ENCODE measurements around the gene SLC38A10. TPM values are rescaled to one million over a fixed set of nuclear protein-coding genes. Genes with fewer than 3 reads are reported as not detected.
A peak's percentile ranks its signal among the peaks of the same experiment; 100 is the strongest.

The SLC38A10 gene
- total RNA-seq, 1 experiment from 2014 or later = 81.4 TPM

DNA sequence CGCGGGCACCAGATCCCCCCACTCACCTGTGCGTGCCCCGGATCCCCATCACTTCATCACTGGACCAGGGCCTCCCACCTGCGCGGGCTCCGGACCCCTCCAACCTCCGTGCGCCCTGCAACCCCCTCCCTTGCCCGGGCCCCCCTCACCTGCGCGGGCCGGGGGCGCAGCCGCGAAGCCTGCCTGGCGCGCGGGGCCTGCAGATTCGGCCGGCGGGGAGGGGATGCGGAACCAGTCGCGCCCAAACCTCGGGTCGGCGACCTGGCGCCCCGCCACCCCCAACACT lies 72.5 kb downstream of the SLC38A10 start:
- Histone ChIP-seq H3K4me3 (peak overlapping the region; percentile 80), H3K36me3 (peaks cover 18% of the 10 kb centered on the region; the same call in 1 of the 2 replicates), H3K4me1 (replicated peaks) (peaks cover 19% of the 10 kb centered on the region), H3K9me3 (replicated peaks) (no peaks in the 10 kb centered on the region; the same call in 1 of the 2 replicates), H3K27ac (no peak overlapping the region), H3K27me3 (replicated peaks) (no peaks in the 10 kb centered on the region)
- no peak for DNase-seq (ENCODE audit: low read depth in 1 of 2, low spot score in 2 of 2)

DNA sequence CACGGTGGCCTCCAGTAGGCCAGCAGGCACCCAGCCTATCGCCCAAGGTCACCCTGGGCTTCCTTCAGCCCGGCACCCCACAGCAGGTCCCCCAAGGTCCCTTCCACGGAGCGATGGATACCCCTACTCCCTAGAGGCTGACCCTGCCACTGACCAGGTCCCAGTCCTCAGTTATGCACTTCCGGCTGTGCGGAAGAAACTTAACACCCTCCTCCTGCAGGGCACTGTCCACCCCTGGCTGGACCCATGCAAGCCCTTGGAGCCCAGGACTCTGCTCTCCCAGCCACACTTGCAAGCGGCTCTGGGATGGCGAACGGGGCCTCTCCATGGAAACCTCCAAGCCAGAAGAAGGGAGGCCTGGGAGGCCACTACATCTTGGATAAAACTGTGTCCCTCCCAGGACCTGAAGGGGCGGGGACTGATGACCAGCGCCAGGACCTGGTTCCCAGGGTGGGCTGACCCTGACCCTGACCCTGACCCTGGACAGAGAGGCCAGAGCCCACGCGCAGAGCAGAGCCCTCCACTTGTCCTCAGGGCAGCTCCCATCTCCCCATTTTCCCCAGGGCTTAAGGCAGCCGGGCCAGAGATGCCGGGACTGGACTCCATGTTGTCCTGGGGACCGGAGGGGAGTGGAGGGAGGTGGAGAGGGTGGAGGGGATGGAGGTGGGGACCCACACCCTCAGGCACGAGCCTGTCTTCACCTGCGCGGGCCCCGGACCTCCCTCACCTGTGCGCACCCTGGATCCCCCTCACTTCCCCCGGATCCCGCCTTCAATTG lies 73.1 kb downstream of the SLC38A10 start:
- H3K27ac ChIP-seq = no peak overlapping the region
- no peaks in the 10 kb centered on the region; the same call in 1 of the 2 replicates for H3K9me3 ChIP-seq (replicated peaks)
- no peaks in the 10 kb centered on the region for H3K27me3 ChIP-seq (replicated peaks)
- H3K4me1 ChIP-seq (replicated peaks) = peaks cover 19% of the 10 kb centered on the region
- no peak for DNase-seq (ENCODE audit: low read depth in 1 of 2, low spot score in 2 of 2)
- H3K4me3 ChIP-seq = peak overlapping the region; percentile 80
- H3K36me3 ChIP-seq = peaks cover 18% of the 10 kb centered on the region; the same call in 1 of the 2 replicates

DNA sequence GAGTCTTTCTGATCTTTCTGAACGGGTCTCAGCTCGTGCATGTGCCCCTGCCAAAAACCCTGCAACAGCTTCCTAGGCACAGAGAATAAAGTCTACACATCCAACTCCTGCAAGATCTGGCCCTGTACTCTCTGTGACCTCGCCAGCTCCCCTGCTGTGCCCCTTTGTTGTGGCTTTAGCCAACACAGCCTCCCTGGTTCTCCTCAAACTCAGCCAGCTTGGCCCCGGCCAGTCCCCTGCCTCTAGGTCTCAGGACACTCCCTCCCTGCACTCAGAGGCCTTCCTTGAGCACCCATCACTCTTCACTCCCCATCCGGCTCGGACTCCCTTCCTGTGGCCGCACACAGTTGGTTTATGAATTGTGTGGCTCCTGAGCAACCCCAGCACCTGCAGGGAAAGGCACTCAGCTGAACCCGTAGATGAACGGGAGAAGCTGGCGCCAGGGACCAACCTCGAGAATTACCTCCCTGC lies 73.7 kb downstream of the SLC38A10 start:
- Histone ChIP-seq H3K36me3 (peaks cover 18% of the 10 kb centered on the region; the same call in 1 of the 2 replicates), H3K27ac (no peak overlapping the region), H3K4me3 (peak overlapping the region; percentile 80)

DNA sequence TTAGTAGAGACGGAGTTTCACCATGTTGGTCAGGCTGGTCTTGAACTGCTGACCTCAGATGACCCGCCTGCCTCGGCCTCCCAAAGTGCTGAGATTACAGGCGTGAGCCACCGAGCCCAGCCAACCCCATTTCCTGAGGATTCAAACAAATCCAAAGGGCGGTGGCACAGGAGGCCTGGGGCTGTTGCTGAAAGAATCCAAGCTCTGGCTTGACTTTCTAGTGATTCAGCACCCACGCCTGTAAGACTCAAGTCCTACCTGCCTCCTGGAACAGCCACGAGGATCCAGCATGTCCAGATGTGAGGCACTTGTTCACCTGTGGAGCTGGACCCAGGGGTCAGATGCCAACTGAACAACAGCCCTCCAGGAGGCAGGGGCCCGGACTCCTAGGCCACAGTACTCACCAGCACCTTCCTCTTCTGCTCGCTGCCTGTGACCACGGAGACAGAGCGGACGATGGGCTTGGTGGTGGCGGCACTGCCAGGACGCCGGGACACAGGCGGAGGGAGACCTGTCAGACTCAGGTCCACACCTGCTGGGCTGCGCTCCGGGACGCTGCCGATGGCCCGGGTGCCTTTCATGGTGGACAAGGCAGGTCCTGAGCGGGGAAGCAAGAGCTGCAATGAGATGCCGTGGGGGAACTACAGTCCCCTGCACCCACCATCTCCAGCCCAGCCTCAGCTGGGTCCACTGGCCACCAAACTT lies 75.5 kb downstream of the SLC38A10 start:
- H3K36me3 ChIP-seq = peaks cover 18% of the 10 kb centered on the region; the same call in 1 of the 2 replicates
- H3K4me3 ChIP-seq = no peak overlapping the region
- H3K4me1 ChIP-seq (replicated peaks) = peaks cover 19% of the 10 kb centered on the region
- no peaks in the 10 kb centered on the region for H3K9me3 ChIP-seq (replicated peaks)
- no peaks in the 10 kb centered on the region for H3K27me3 ChIP-seq (replicated peaks)
- DNase-seq (ENCODE audit: low read depth in 1 of 2, low spot score in 2 of 2) = no peak
- no peak overlapping the region for H3K27ac ChIP-seq

More for the DNA sequence above, 73.7 kb downstream of the SLC38A10 start:
- Histone ChIP-seq H3K4me1 (replicated peaks) (peaks cover 19% of the 10 kb centered on the region), H3K9me3 (replicated peaks) (no peaks in the 10 kb centered on the region), H3K27me3 (replicated peaks) (no peaks in the 10 kb centered on the region)
- no peak for DNase-seq (ENCODE audit: low read depth in 1 of 2, low spot score in 2 of 2)

DNA sequence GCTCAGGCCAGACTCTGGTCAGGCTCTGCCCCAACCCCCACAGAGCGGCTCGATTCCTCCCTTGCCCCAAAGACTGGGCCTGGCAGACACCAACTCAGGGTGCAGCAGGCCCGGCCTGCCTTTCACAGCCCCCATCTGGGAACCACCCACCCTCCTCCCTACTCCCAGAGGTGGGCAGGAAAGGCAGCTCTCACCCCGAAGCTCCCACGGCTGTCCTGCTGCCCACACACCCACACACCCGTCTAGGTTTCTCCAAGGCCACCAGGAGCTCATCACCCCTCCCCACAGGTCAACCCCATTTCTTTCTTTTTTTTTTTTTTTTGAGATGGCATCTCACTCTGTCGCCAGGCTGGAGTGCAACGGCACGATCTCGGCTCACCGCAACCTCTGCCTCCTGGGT lies 76.1 kb downstream of the SLC38A10 start:
- Histone ChIP-seq H3K27me3 (replicated peaks) (no peaks in the 10 kb centered on the region), H3K27ac (no peak overlapping the region), H3K36me3 (peaks cover 18% of the 10 kb centered on the region; the same call in 1 of the 2 replicates), H3K4me3 (no peak overlapping the region), H3K9me3 (replicated peaks) (no peaks in the 10 kb centered on the region), H3K4me1 (replicated peaks) (peaks cover 19% of the 10 kb centered on the region)
- no peak for DNase-seq (ENCODE audit: low read depth in 1 of 2, low spot score in 2 of 2)

DNA sequence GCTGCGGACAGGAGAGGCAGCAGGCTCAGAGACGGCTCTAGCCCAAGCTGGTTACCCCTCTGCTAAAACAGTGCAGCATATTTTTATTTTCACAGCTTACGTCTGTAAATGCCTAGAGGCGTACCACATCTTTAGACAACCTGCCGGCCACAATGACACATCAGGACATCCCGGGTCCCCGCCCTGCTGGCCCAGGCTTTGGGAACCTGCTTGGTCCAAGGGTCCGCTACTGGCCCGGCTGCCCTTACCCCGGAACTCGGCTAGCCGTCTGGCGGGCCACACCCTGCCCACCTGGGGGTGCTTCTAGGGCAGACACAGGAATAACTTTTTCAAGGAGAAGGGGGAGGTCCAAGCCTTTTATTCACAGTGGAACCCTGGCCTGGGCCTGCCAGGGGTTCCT lies 76.6 kb downstream of the SLC38A10 start:
- Histone ChIP-seq H3K36me3 (peaks cover 18% of the 10 kb centered on the region; the same call in 1 of the 2 replicates), H3K9me3 (replicated peaks) (no peaks in the 10 kb centered on the region), H3K4me1 (replicated peaks) (peaks cover 16% of the 10 kb centered on the region), H3K27me3 (replicated peaks) (no peaks in the 10 kb centered on the region), H3K4me3 (no peak overlapping the region), H3K27ac (no peak overlapping the region)
- DNase-seq (ENCODE audit: low read depth in 1 of 2, low spot score in 2 of 2) = no peak

DNA sequence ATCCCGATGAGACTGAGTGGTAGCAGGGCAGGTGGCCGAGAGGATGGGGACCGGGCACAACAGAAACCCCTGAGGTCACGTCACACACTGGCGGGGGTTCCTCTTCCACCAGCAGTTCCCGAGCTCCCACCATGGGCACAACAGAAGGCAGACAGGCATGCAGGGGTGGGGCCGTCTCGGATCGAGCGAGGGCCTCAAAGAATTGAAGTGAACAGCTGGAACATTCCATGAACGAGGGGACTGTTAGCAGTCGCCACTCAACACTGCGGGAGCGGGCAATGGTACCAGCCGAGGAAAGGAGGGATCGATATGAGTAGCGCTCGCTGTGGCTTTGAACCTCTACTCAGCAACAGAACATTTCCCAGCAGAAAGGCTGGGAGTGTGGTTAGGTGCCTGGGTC lies 77.6 kb downstream of the SLC38A10 start:
- no peaks in the 10 kb centered on the region for H3K27me3 ChIP-seq (replicated peaks)
- no peak overlapping the region for H3K27ac ChIP-seq
- no peak overlapping the region for H3K4me3 ChIP-seq
- peaks cover 13% of the 10 kb centered on the region for H3K4me1 ChIP-seq (replicated peaks)
- no peak for DNase-seq (ENCODE audit: low read depth in 1 of 2, low spot score in 2 of 2)
- H3K9me3 ChIP-seq (replicated peaks) = no peaks in the 10 kb centered on the region
- H3K36me3 ChIP-seq = peaks cover 18% of the 10 kb centered on the region; the same call in 1 of the 2 replicates

DNA sequence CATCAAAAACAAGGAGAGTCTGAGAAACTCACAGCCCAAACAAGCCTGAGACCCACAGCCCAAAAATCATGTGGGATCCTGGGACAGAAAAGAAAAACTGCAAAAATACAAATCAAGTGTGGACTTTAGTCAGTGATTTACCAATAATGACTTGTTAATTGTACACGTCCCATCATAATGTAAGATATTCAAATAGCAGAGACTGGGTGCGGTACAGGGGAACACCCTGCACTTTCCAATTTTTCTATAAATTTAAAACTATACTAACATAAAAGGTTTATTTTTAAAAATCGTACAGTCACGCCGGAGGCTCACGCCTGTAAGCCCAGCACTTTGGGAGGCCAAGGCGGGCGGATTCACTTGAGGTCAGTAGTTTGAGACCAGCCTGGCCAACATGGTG lies 81.1 kb downstream of the SLC38A10 start:
- H3K4me1 ChIP-seq (replicated peaks) = no peaks in the 10 kb centered on the region
- H3K27ac ChIP-seq = no peak overlapping the region
- no peak for DNase-seq (ENCODE audit: low read depth in 1 of 2, low spot score in 2 of 2)

DNA sequence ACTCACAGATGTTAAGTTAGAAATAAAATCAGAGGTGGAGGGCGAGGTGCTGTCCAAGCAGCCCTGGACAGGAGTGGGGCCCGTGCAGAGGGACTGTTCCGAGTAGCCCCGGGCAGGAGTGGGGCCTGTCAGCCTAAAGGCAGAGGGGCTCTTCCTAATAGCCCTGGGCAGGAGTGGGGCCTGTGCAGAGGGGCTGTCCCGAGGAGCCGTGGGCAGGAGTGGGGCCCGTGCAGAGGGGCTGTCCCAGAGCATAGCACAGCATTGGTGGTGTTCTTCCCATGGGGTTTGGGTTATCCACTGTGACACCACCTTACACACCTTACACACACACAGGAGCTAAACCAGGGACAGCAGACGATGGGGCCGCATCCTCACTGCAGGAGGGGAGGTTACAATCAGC lies 82.7 kb downstream of the SLC38A10 start:
- no peak for DNase-seq (ENCODE audit: low read depth in 1 of 2, low spot score in 2 of 2)
- no peak overlapping the region for H3K4me3 ChIP-seq
- peaks cover 3% of the 10 kb centered on the region; the same call in 1 of the 2 replicates for H3K36me3 ChIP-seq
- H3K27ac ChIP-seq = no peak overlapping the region
- no peaks in the 10 kb centered on the region for H3K9me3 ChIP-seq (replicated peaks)
- no peaks in the 10 kb centered on the region for H3K4me1 ChIP-seq (replicated peaks)
- no peaks in the 10 kb centered on the region for H3K27me3 ChIP-seq (replicated peaks)

More for the DNA sequence above, 81.1 kb downstream of the SLC38A10 start:
- H3K9me3 ChIP-seq (replicated peaks) = no peaks in the 10 kb centered on the region
- H3K36me3 ChIP-seq = peaks cover 8% of the 10 kb centered on the region; the same call in 1 of the 2 replicates
- H3K27me3 ChIP-seq (replicated peaks) = no peaks in the 10 kb centered on the region
- H3K4me3 ChIP-seq = no peak overlapping the region

DNA sequence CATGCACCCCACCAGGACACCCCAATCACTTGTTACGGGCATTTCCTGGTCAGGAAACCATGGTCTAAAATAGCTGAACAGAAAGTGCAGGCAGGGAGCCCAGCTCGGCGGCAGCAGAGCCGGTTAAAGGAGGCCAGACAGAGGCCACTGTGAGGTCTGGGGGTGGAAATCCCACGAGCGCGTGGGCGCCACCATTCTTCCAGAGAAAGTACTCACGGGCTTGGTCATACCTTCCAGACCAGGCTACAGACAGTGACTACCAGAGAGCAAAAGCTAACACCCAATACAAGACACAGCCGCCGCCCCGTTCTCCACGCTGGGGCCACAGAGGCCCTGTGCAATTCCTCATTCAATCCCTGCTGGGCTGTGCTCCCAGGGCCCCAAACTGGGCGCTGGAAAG lies 84.2 kb downstream of the SLC38A10 start:
- DNase-seq (ENCODE audit: low read depth in 1 of 2, low spot score in 2 of 2) = no peak
- H3K36me3 ChIP-seq = peaks cover 7% of the 10 kb centered on the region
- H3K9me3 ChIP-seq (replicated peaks) = no peaks in the 10 kb centered on the region
- no peaks in the 10 kb centered on the region for H3K27me3 ChIP-seq (replicated peaks)
- H3K27ac ChIP-seq = no peak overlapping the region
- H3K4me3 ChIP-seq = no peak overlapping the region
- H3K4me1 ChIP-seq (replicated peaks) = no peaks in the 10 kb centered on the region

DNA sequence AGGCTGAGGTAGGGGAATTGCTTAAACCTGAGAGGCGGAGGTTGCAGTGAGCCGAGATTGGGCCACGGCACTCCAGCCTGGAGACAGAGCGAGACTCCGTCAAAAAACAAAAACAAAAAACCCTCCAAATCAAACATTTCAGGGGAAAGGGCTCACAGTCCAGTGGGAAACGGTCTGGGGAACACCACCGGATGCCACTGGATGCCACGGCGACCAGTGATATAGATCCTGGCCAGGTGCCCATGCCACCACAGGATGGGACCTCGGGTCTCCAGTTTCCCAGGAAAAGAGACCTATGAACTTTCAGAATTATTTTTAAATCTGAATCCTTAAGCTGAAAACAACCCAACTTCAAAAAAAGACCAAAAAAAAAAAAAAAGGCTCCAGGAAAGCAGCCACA lies 84.6 kb downstream of the SLC38A10 start:
- H3K4me3 ChIP-seq = no peak overlapping the region
- DNase-seq (ENCODE audit: low read depth in 1 of 2, low spot score in 2 of 2) = no peak
- no peaks in the 10 kb centered on the region for H3K27me3 ChIP-seq (replicated peaks)
- H3K36me3 ChIP-seq = peaks cover 7% of the 10 kb centered on the region
- H3K9me3 ChIP-seq (replicated peaks) = no peaks in the 10 kb centered on the region
- no peak overlapping the region for H3K27ac ChIP-seq
- no peaks in the 10 kb centered on the region for H3K4me1 ChIP-seq (replicated peaks)

DNA sequence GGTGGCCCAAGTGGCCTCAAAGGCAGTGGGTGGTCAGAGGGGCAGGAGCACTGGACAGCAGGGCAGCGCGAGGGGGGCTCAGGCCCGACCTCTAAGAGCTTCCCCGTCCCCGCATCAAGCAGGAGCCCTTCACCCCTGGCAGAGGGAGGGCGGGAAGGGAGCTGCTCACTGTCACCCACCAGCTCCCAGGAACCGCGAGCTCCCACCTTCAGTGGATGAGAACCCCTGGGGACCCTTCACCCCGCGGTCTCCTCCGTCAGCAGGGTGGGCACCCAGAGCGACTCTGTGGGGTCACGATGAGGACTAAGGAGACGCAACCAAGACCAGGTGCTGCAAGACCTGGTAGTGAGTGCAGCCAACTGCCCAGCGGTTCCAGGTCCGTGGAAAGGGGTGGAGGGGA lies 86.0 kb downstream of the SLC38A10 start:
- Histone ChIP-seq H3K27ac (no peak overlapping the region), H3K4me1 (replicated peaks) (no peaks in the 10 kb centered on the region), H3K4me3 (no peak overlapping the region)

DNA sequence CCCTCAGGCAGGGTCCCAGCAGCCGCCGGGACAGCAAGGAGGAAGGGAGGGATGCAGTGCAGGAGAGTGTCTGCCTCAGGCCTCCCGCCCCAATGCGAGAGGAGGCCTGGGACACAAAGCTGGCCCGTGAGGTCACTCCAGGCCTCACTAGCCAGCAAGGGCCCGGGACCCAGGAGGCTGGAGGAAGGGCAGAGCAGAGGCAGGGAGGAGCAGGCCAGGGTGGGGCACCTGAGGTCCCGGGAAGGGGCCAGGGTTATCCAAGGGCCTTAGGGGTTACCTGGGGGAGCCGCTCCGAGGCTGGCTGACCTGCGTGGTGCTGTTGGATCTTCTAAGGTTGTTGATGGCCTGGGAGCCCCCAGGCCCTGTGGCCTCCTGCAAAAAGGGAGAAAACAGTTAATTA lies 86.5 kb downstream of the SLC38A10 start:
- Histone ChIP-seq H3K4me1 (replicated peaks) (no peaks in the 10 kb centered on the region), H3K4me3 (no peak overlapping the region), H3K27ac (no peak overlapping the region), H3K36me3 (peaks cover 19% of the 10 kb centered on the region), H3K9me3 (replicated peaks) (no peaks in the 10 kb centered on the region; the same call in 1 of the 2 replicates), H3K27me3 (replicated peaks) (no peaks in the 10 kb centered on the region)
- DNase-seq (ENCODE audit: low read depth in 1 of 2, low spot score in 2 of 2) = no peak

More for the DNA sequence above, 86.0 kb downstream of the SLC38A10 start:
- no peaks in the 10 kb centered on the region for H3K27me3 ChIP-seq (replicated peaks)
- no peaks in the 10 kb centered on the region; the same call in 1 of the 2 replicates for H3K9me3 ChIP-seq (replicated peaks)
- peaks cover 16% of the 10 kb centered on the region for H3K36me3 ChIP-seq
- DNase-seq (ENCODE audit: low read depth in 1 of 2, low spot score in 2 of 2) = no peak
